ENCODE results near the gene ZBTB46.

ZBTB46 gene

GRCh38 chr20:63744158-63744557, 86.9 kb downstream of the ZBTB46 start:
- no peak for TF ChIP-seq JUND (IDR thresholded peaks at IDR 0.05; ENCODE audit: low read depth)
- DNase-seq (ENCODE audit: low read depth in 1 of 2, low spot score in 1 of 2): no peak
- in situ Hi-C loops (cut with HindIII; ENCODE audit: low pct_unique_long_range_greater_than_20kb, low sequenced_read_pairs): no loop called here

GRCh38 chr20:63743210-63743970, 87.7 kb downstream of the ZBTB46 start:
- no peak for TF ChIP-seq JUND (IDR thresholded peaks at IDR 0.05; ENCODE audit: low read depth)
- DNase-seq (ENCODE audit: low read depth in 1 of 2, low spot score in 1 of 2): peak in 1 of 2 experiments; percentile 9
- in situ Hi-C loops (cut with HindIII; ENCODE audit: low pct_unique_long_range_greater_than_20kb, low sequenced_read_pairs): no loop called here

- no peak for TF ChIP-seq JUND (IDR thresholded peaks at IDR 0.05; ENCODE audit: low read depth)
- no peak for DNase-seq (ENCODE audit: low read depth in 1 of 2, low spot score in 1 of 2)
- in situ Hi-C loops (cut with HindIII; ENCODE audit: low pct_unique_long_range_greater_than_20kb, low sequenced_read_pairs): no loop called here
Measured at GRCh38 chr20:63742381-63743024, 88.6 kb downstream of the ZBTB46 start.

GRCh38 chr20:63741676-63742380, 89.2 kb downstream of the ZBTB46 start:
- no peak for TF ChIP-seq JUND (IDR thresholded peaks at IDR 0.05; ENCODE audit: low read depth)
- in situ Hi-C loops (cut with HindIII; ENCODE audit: low pct_unique_long_range_greater_than_20kb, low sequenced_read_pairs): no loop called here
- no peak for DNase-seq (ENCODE audit: low read depth in 1 of 2, low spot score in 1 of 2)

GRCh38 chr20:63741354-63741675, 89.7 kb downstream of the ZBTB46 start:
- no peak for DNase-seq (ENCODE audit: low read depth in 1 of 2, low spot score in 1 of 2)
- in situ Hi-C loops (cut with HindIII; ENCODE audit: low pct_unique_long_range_greater_than_20kb, low sequenced_read_pairs): no loop called here
- TF ChIP-seq JUND (IDR thresholded peaks at IDR 0.05; ENCODE audit: low read depth): no peak

- peak; percentile 96 to 99 for DNase-seq (ENCODE audit: low read depth in 1 of 2, low spot score in 1 of 2)
- TF ChIP-seq JUND (IDR thresholded peaks at IDR 0.05; ENCODE audit: low read depth): no peak
- in situ Hi-C loops (cut with HindIII; ENCODE audit: low pct_unique_long_range_greater_than_20kb, low sequenced_read_pairs): no loop called here
Measured at GRCh38 chr20:63740627-63741353, 90.3 kb downstream of the ZBTB46 start.

- no peak for TF ChIP-seq JUND (IDR thresholded peaks at IDR 0.05; ENCODE audit: low read depth)
- peak; percentile 75 to 81 for DNase-seq (ENCODE audit: low read depth in 1 of 2, low spot score in 1 of 2)
- in situ Hi-C loops (cut with HindIII; ENCODE audit: low pct_unique_long_range_greater_than_20kb, low sequenced_read_pairs): no loop called here
Measured at GRCh38 chr20:63740070-63740626, 90.9 kb downstream of the ZBTB46 start.

GRCh38 chr20:63739130-63740069, 91.7 kb downstream of the ZBTB46 start, which contains the start of gene SLC2A4RG:
Gene SLC2A4RG, plus strand, starts transcription at chr20:63739776. Its CDS starts 137 bp downstream, at chr20:63739913.
- TF ChIP-seq JUND (IDR thresholded peaks at IDR 0.05; ENCODE audit: low read depth): no peak
- in situ Hi-C loops (cut with HindIII; ENCODE audit: low pct_unique_long_range_greater_than_20kb, low sequenced_read_pairs): no loop called here
- peak; percentile 93 to 99 for DNase-seq (ENCODE audit: low read depth in 1 of 2, low spot score in 1 of 2)

- no peak for DNase-seq (ENCODE audit: low read depth in 1 of 2, low spot score in 1 of 2)
Measured at GRCh38 chr20:63738687-63739129, 92.4 kb downstream of the ZBTB46 start.

GRCh38 chr20:63737945-63738686, 92.9 kb downstream of the ZBTB46 start:
- DNase-seq (ENCODE audit: low read depth in 1 of 2, low spot score in 1 of 2): peak in 1 of 2 experiments; percentile 10
- in situ Hi-C loops (cut with HindIII; ENCODE audit: low pct_unique_long_range_greater_than_20kb, low sequenced_read_pairs): no loop called here
- TF ChIP-seq JUND (IDR thresholded peaks at IDR 0.05; ENCODE audit: low read depth): no peak

More at GRCh38 chr20:63738687-63739129, 92.4 kb downstream of the ZBTB46 start:
- no peak for TF ChIP-seq JUND (IDR thresholded peaks at IDR 0.05; ENCODE audit: low read depth)
- in situ Hi-C loops (cut with HindIII; ENCODE audit: low pct_unique_long_range_greater_than_20kb, low sequenced_read_pairs): no loop called here

GRCh38 chr20:63737695-63737944, 93.4 kb downstream of the ZBTB46 start:
- no peak for TF ChIP-seq JUND (IDR thresholded peaks at IDR 0.05; ENCODE audit: low read depth)
- in situ Hi-C loops (cut with HindIII; ENCODE audit: low pct_unique_long_range_greater_than_20kb, low sequenced_read_pairs): no loop called here
- DNase-seq (ENCODE audit: low read depth in 1 of 2, low spot score in 1 of 2): no peak
